Activated B cell treated with CpG ODN at 0.5 μM for 24 hours (primary cell): ENCODE data around the gene CAPNS2. TPM values are rescaled to one million over a fixed set of nuclear protein-coding genes. Genes with fewer than 3 reads are reported as not detected.

Experiments used
- ATAC-seq: fragments of 200-7000 bp; cut with Tn5 transposase; one replicate; pipeline ENCODE4 v1.10.0; 2021; ENCODE audit warnings: low read depth, mild to moderate bottlenecking, moderate library complexity
- CTCF ChIA-PET: fragments of 350-600 bp; sonication (Branson Sonifier 250); formaldehyde crosslinking; loops from one replicate; lab custom pipeline; 2021; ENCODE audit warnings: antibody characterized with exemption; lab: Charles Lee
- POLR2A ChIA-PET: fragments of 350-600 bp; sonication (Branson Sonifier 250); formaldehyde crosslinking; loops from one replicate; lab custom pipeline; 2021; ENCODE audit warnings: antibody characterized with exemption; lab: Charles Lee
- DNase-seq: peaks from one replicate; pipeline ENCODE4 v3.0.0; 2022
- H3K27ac Mint-ChIP-seq: one replicate; pipeline ENCODE4 v1.8.0; 2020; ENCODE audit warnings: mixed read lengths
- H3K27me3 Mint-ChIP-seq: one replicate; pipeline ENCODE4 v1.8.0; 2021; ENCODE audit warnings: mixed read lengths
- H3K36me3 Mint-ChIP-seq: one replicate; pipeline ENCODE4 v1.8.0; 2021; ENCODE audit warnings: low read depth, mixed read lengths
- H3K4me1 Mint-ChIP-seq: one replicate; pipeline ENCODE4 v1.8.0; 2021; ENCODE audit warnings: mixed read lengths
- H3K4me3 Mint-ChIP-seq: one replicate; pipeline ENCODE4 v1.8.0; 2020; ENCODE audit warnings: mild to moderate bottlenecking, mixed read lengths
- H3K9me3 Mint-ChIP-seq: one replicate; pipeline ENCODE4 v1.8.0; 2020; ENCODE audit warnings: mixed read lengths
- CTCF ChIP-seq: fragments of 200-600 bp; IDR thresholded peaks from one replicate; pipeline ENCODE4 v1.8.0; 2022; ENCODE audit warnings: antibody characterized with exemption, mild to moderate bottlenecking
- intact Hi-C: fragments of 100-400 bp; cut with micrococcal nuclease; formaldehyde crosslinking; loops from one replicate; pipeline ENCODE4 v1.15.1; 2024
- total RNA-seq: library from RNA; stranded (reverse); gene quantifications from 2 replicates; pipeline ENCODE4 v1.2.3, GENCODE V29; 2022

CAPNS2 gene
- total RNA-seq, 1 donor from 2014 or later = not detected

DNA sequence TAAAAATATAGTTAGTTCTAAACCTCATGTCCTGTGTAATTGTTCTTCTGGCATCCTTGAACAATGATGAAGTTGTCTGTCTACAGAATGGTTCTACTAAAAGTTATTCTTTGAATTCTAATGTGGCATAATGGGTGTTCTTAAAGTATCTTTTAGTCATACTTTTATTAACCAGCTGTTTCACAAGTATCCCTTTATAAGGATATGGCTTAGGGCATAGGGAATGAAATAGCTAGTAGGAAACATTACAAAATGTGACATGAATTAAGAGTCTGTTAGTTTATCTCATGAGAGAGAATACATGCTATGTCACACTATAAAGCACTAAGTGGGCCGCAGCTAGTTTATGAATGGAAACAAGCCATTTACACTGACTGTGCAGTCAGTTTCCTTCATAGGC, 26.3 kb upstream of the CAPNS2 start:
- TF ChIP-seq CTCF = no peak
- Mint-ChIP-seq H3K27ac (no peak overlapping the region), H3K4me3 (no peak overlapping the region), H3K9me3 (no peaks in the 10 kb centered on the region), H3K36me3 (no peaks in the 10 kb centered on the region), H3K4me1 (no peaks in the 10 kb centered on the region), H3K27me3 (peaks cover 3% of the 10 kb centered on the region)
- ChIA-PET CTCF (no interaction called here), POLR2A (no interaction called here)
- ATAC-seq (no peak), DNase-seq (no peak)
- intact Hi-C loops = no loop called here

DNA sequence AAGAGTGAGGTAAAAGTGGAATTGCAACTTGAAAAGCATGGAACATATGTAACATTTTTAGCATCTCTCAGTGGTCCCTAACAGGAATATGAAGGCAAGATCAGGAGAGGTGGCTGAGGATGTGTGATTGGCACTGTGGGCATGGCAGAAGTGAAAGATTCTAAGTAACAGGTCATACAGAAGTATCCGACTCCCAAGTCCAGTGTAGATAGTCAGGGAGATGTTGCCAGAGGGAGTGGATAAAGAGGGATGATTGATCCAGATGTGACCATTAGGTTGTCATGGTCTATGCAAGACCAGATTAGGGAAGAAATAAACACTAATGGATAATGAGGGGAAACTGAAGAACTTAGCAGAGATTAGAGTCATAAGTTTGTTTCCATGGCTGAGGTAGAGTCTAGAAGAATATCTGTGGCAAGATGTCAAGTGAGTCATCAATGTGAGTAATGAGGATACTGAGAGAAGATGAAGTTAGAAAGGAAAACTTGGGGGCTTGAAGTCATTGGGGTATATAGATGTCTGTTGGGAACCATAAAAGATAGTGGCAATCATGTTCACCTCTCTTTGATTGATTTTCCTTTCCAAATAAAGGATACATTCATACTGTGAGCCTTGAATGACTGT, 23.9 kb upstream of the CAPNS2 start:
- ChIA-PET CTCF (no interaction called here), POLR2A (no interaction called here)
- Mint-ChIP-seq H3K27ac (no peak overlapping the region), H3K4me1 (no peaks in the 10 kb centered on the region), H3K9me3 (no peaks in the 10 kb centered on the region), H3K27me3 (no peaks in the 10 kb centered on the region), H3K4me3 (no peak overlapping the region), H3K36me3 (no peaks in the 10 kb centered on the region)
- DNase-seq (no peak), ATAC-seq (no peak)
- TF ChIP-seq CTCF = no peak
- intact Hi-C loops = no loop called here

GRCh38 chr16:55543472-55543871, 23.0 kb upstream of the CAPNS2 start:
- intact Hi-C loops = no loop called here
- Mint-ChIP-seq H3K27ac (no peak overlapping the region), H3K27me3 (no peaks in the 10 kb centered on the region), H3K4me1 (no peaks in the 10 kb centered on the region), H3K36me3 (no peaks in the 10 kb centered on the region), H3K9me3 (no peaks in the 10 kb centered on the region), H3K4me3 (no peak overlapping the region)
- ChIA-PET POLR2A (no interaction called here), CTCF (no interaction called here)
- ATAC-seq = no peak
- TF ChIP-seq CTCF = no peak
- DNase-seq = no peak

- TF ChIP-seq CTCF = no peak
- ChIA-PET POLR2A (no interaction called here), CTCF (no interaction called here)
- ATAC-seq = no peak
- Mint-ChIP-seq H3K9me3 (no peaks in the 10 kb centered on the region), H3K4me1 (no peaks in the 10 kb centered on the region), H3K27ac (no peak overlapping the region), H3K4me3 (no peak overlapping the region), H3K27me3 (no peaks in the 10 kb centered on the region), H3K36me3 (no peaks in the 10 kb centered on the region)
- intact Hi-C loops = no loop called here
- DNase-seq = no peak
Observed at GRCh38 chr16:55552621-55553020, 13.9 kb upstream of the CAPNS2 start.

- no peaks in the 10 kb centered on the region for H3K36me3 Mint-ChIP-seq
Observed at GRCh38 chr16:55555436-55555835, 11.0 kb upstream of the CAPNS2 start.

More at GRCh38 chr16:55555436-55555835, 11.0 kb upstream of the CAPNS2 start:
- POLR2A ChIA-PET = no interaction called here
- intact Hi-C loops = no loop called here
- TF ChIP-seq CTCF = no peak
- CTCF ChIA-PET = no interaction called here
- Mint-ChIP-seq H3K4me3 (no peak overlapping the region), H3K27ac (no peak overlapping the region), H3K27me3 (no peaks in the 10 kb centered on the region), H3K9me3 (no peaks in the 10 kb centered on the region), H3K4me1 (no peaks in the 10 kb centered on the region)
- ATAC-seq (no peak), DNase-seq (no peak)
